Measurements from ENCODE around the gene GRIK3.
A peak's percentile ranks its signal among the peaks of the same experiment; 100 is the strongest.

The GRIK3 gene

DNA sequence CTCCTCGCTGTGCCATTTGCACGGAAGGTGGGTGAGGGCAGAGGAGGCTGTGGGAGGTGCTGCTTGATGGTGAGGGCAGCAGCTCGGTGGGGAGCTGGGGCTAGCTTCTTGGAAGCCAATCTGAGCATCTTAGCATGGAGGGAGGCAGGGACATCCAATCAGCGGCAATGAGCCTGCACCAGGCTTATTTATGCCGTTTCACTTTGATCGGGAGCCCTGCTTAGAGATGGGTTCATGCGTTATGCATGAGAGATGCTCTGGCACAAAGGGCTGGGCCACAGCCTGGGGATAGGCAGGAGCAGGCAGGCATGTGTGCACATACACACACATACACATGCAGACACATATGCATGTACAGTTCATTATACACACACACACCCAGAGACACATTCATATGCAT is 220.2 kb downstream of the GRIK3 start:
- no peak for TF ChIP-seq ZNF23 (tag by site-specific recombination; IDR thresholded peaks at IDR 0.05; ENCODE audit: borderline replicate concordance)
- no peak for TF ChIP-seq ZNF514 (tag by site-specific recombination; IDR thresholded peaks at IDR 0.05)
- TF ChIP-seq ZNF433 (tag by site-specific recombination; IDR thresholded peaks at IDR 0.05; ENCODE audit: low read depth), result no peak
- TF ChIP-seq ZNF341 (tag by site-specific recombination; IDR thresholded peaks at IDR 0.05; ENCODE audit: low read depth), result no peak
- no peak for TF ChIP-seq ZNF112 (tag by site-specific recombination; IDR thresholded peaks at IDR 0.05)
- TF ChIP-seq ZIC2 (tag by site-specific recombination; IDR thresholded peaks at IDR 0.05), result no peak
- TF ChIP-seq, protein P1, sequence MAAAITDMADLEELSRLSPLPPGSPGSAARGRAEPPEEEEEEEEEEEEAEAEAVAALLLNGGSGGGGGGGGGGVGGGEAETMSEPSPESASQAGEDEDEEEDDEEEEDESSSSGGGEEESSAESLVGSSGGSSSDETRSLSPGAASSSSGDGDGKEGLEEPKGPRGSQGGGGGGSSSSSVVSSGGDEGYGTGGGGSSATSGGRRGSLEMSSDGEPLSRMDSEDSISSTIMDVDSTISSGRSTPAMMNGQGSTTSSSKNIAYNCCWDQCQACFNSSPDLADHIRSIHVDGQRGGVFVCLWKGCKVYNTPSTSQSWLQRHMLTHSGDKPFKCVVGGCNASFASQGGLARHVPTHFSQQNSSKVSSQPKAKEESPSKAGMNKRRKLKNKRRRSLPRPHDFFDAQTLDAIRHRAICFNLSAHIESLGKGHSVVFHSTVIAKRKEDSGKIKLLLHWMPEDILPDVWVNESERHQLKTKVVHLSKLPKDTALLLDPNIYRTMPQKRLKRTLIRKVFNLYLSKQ (tag by site-specific recombination; IDR thresholded peaks at IDR 0.05; ENCODE audit: borderline replicate concordance), result no peak
- no peak for TF ChIP-seq ZNF19 (tag by site-specific recombination; IDR thresholded peaks at IDR 0.05; ENCODE audit: low read depth)
- TF ChIP-seq WT1 (tag by site-specific recombination; IDR thresholded peaks at IDR 0.05), result no peak
- TF ChIP-seq ZBTB8A (tag by site-specific recombination; IDR thresholded peaks at IDR 0.05), result no peak
- no peak for TF ChIP-seq TSHZ1 (tag by site-specific recombination; IDR thresholded peaks at IDR 0.05; ENCODE audit: borderline replicate concordance)
- H3K4me1 ChIP-seq (ENCODE audit: control insufficient read depth, insufficient read depth, low read length), result no peaks in the 10 kb centered on the region
- no peaks in the 10 kb centered on the region for H3K9me3 ChIP-seq (ENCODE audit: control insufficient read depth, insufficient read depth, low read depth, low read length)
- POLR2A ChIA-PET, result no interaction called here
- H3K27ac ChIP-seq (ENCODE audit: extremely low read depth, low read depth, low read length), result no peak overlapping the region
- no peaks in the 10 kb centered on the region for H3K36me3 ChIP-seq (ENCODE audit: control insufficient read depth in 2 of 2, insufficient read depth in 1 of 2, low read length in 2 of 2)
- H3K4me3 ChIP-seq (ENCODE audit: low read depth, low read length), result no peak overlapping the region
- CTCF ChIA-PET, result no interaction called here

DNA sequence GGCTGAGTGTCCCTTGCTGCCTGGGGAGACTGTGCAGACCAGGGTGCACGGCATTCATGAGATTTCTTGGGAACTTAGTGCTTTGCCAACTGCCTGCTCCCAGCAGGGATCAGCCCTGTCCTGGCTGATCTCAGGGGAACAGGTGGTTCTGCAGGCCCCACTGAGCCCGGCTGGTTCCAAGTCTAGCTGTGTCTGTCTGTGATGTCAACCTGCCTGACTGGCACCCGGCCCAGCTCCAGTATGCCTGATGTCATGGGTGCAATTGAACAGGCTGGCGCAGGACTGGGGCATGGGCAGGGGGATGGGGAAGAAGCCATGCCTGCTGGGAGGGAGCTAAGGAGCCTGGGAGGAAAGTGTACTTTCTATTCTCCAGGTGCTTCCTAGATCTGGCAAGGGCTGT is 227.1 kb downstream of the GRIK3 start:
- ChIA-PET CTCF (no interaction called here), POLR2A (no interaction called here)
- no peaks in the 10 kb centered on the region; a peak in 1 of 3 replicates for H3K36me3 ChIP-seq (ENCODE audit: control insufficient read depth in 2 of 2, insufficient read depth in 1 of 2, low read length in 2 of 2)
- no peaks in the 10 kb centered on the region for H3K4me1 ChIP-seq (ENCODE audit: control insufficient read depth, insufficient read depth, low read length)
- H3K4me3 ChIP-seq (ENCODE audit: low read depth, low read length), result no peak overlapping the region
- H3K9me3 ChIP-seq (ENCODE audit: control insufficient read depth, insufficient read depth, low read depth, low read length), result no peaks in the 10 kb centered on the region
- no peak overlapping the region for H3K27ac ChIP-seq (ENCODE audit: extremely low read depth, low read depth, low read length)
- TF ChIP-seq ZBTB26 (tag by site-specific recombination; optimal IDR thresholded peaks at IDR 0.05) (no peak), ZNF830 (tag by site-specific recombination; IDR thresholded peaks at IDR 0.05; ENCODE audit: low read depth) (no peak), KLF1 (tag by site-specific recombination; IDR thresholded peaks at IDR 0.05) (no peak), ZBTB7A (tag by site-specific recombination; IDR thresholded peaks at IDR 0.05; ENCODE audit: low read depth) (no peak), ZNF19 (tag by site-specific recombination; IDR thresholded peaks at IDR 0.05; ENCODE audit: low read depth) (no peak), PRDM4 (tag by site-specific recombination; IDR thresholded peaks at IDR 0.05) (no peak), ZSCAN4 (tag by site-specific recombination; IDR thresholded peaks at IDR 0.05) (no peak), ZSCAN23 (tag by site-specific recombination; IDR thresholded peaks at IDR 0.05) (no peak), FEZF1 (tag by site-specific recombination; IDR thresholded peaks at IDR 0.05) (no peak), SCRT2 (tag by site-specific recombination; IDR thresholded peaks at IDR 0.05) (peak; percentile 71), ZIC2 (tag by site-specific recombination; IDR thresholded peaks at IDR 0.05) (peak; percentile 73), ZNF433 (tag by site-specific recombination; IDR thresholded peaks at IDR 0.05; ENCODE audit: low read depth) (no peak), ZBTB17 (tag by site-specific recombination; IDR thresholded peaks at IDR 0.05) (no peak), KLF17 (tag by site-specific recombination; IDR thresholded peaks at IDR 0.05) (no peak), OVOL3 (tag by site-specific recombination; IDR thresholded peaks at IDR 0.05) (no peak), ZNF76 (tag by site-specific recombination; IDR thresholded peaks at IDR 0.05; ENCODE audit: borderline replicate concordance, low read depth) (no peak), ZNF624 (tag by site-specific recombination; IDR thresholded peaks at IDR 0.05) (no peak)
